ENCODE measurements around the gene ERC2.
"Not testable (repeated sequence)": the region's sequence is repeated elsewhere in the genome, so short reads cannot be mapped to it uniquely, and the experiment has no call there.

The ERC2 gene

DNA sequence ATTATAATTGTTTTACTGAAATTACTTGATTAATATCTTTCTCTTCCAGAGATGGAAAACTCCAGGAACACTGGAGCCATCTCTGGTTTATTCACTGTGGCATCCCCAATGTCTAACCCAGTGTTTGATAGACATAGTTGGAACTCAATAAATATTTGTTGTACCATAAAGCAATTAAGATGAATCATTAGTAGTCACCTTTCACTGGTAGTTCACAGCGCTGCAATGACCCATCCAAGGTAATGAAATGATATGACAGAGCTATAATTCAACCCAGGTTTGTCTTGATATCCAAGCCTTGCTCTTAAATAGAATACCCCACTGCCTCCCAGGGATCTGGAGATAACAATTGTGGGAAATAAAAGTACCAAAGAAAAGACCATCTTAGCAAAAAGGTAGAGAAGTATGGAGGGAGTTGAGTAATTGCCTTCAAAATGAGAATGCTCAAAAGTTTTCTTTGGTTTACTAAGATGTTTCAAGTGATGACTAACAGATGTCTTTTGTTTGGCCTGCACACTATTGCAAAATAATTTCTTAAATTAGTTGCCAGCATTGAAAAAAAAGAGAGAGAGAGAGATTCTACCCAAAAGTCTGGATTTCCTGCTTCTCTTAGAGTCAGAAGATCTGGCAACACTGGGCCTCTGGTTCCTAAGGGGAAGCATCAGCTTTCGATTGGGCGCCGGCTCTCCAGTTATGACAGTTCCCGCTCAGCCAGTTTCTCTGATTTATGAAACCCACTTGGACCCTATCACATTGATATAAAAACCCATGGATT lies 348.5 kb downstream of the ERC2 start:
- no peak for DNase-seq (ENCODE audit: low read depth)

DNA sequence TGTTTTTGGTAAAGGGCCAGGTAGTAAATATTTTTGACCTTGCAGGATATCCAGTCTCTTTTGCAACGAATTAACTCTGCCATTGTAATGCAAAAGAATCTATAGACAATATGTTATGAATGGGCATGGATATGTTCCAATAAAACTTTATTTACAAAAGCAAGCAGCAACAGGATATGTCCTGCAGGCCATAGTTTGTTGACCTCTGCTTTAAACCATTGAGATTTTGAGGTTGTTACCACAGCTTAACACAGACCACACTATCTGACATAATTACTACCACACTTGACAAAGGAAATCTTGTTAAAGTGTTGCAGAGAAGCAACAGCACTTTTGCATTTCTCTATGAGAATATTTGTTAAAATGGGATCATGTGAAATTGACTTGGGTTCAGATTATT lies 349.3 kb downstream of the ERC2 start:
- DNase-seq (ENCODE audit: low read depth), result no peak

DNA sequence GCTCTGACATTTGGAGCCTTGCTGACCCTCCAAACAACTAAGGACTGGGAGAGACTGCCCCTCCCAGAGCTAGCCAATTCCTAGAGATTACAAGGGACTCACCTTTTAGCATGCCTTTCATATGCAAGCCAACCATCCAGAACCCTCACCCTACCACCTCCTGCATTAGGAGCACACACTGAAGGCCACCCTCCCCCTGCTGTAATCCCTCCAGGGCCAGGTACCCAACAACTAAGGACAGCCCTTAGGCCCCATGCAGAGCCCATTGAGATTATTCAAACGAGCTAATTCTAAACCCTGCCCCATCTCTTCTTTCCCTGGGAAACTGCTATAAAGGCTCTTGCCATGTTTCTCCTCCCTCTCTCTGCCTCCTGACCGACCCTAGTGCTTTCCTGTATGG lies 352.6 kb downstream of the ERC2 start:
- DNase-seq (ENCODE audit: low read depth), result no peak

DNA sequence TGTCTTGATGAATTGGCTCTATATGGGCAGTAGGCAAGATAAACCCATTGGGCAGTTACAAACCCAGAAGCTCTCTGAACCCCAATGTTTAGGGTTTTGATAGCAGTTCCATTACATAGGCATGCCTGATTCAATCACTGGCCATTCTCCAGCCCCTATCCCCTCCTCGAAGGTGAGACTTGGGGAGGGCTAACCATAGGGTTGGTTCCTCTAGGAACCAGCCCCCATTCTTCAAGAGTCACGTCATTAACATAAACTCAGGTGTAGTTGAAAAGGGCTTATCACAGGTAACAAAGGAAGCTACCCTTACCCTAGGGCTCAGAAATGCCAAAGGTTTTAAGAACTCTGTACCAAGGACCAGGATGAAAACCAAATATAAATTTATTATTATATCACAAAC lies 353.1 kb downstream of the ERC2 start:
- DNase-seq (ENCODE audit: low read depth), result no peak

DNA sequence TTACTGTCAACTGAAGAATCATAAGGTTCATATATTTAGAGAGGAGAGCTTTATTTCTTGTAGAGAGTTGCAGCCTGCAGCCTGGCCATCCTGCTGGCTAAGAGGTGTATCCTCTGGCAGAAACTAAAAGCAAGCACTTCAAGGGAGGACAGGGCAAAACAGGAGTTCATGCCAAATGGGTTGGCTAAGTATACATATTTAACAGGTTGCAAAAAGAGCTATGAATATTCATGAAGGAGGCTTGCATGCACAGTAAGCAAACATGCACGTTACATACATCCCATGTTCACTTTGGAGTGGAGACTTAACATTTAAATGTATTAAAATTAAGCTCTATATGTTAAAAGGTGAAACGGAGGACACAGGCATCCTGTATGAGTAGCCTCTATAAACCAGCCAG lies 354.4 kb downstream of the ERC2 start:
- DNase-seq (ENCODE audit: low read depth), result no peak

DNA sequence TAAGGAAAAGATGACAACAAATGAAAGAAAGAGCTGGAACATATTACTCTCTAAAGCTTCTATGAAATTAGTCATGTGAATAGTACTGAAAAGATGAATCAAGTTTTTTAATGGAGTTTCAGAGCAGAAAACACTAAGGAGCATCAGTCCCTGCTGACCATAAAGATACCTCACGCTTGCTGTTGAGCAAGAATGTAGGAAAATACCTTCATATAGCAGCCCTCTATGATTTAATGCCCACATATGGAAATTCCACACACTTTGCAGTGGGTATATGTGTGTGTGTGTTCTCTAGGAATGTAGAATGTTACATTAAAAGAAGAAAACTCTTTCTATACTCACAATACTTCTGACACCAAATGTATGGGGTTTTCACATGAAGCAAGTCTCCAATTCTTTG lies 355.0 kb downstream of the ERC2 start:
- DNase-seq (ENCODE audit: low read depth), result no peak

DNA sequence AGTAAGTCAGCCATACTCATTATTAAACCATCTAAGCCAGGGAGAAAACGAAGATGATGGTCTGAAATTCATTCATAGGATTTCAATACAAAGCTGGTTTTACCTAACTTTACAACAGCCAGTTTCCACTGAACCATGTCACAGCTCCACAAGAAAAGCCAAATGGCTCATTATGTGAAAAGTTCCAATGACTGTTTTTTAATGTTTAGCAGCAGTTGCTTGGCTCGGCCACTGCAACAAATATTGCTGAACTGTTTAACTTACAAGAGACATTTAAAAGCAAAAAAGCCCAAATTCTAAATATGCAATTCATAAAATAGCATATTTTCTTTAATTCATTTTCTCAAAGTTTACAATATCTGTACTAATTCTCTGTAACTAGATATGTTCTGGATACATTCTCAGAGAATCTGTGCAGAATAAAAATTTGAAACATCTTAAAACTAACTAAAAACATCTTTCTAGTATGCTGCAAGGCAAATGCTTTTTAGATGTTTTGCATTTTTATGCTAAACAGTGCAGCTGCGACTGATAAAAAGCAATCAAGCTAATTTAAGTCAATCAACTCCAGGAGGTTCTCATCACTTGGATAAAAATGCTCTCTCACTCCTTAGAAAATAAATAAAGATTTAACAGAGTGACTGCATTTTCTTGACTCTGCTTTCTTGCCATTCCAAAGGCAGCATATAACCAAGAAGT lies 356.5 kb downstream of the ERC2 start:
- no peak for DNase-seq (ENCODE audit: low read depth)

DNA sequence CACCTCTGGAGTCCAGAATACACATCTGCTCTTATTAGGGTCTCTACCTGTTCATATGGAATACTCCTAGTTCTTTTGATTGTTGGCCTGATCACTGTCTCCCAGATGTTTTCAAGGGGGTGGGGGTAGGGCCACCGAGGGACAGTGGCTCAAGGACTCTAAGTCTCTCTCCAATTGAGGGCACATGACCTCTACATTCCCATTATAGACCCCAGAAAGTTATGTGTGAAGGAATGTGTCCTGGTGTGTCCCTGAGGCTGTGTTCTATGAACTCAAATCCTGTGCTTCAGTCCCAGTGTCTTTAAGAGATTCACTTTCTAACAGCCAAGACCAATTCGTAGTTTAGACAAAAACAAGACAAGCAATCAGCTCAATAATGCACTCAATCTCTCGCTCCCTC lies 357.4 kb downstream of the ERC2 start:
- DNase-seq (ENCODE audit: low read depth), result no peak

DNA sequence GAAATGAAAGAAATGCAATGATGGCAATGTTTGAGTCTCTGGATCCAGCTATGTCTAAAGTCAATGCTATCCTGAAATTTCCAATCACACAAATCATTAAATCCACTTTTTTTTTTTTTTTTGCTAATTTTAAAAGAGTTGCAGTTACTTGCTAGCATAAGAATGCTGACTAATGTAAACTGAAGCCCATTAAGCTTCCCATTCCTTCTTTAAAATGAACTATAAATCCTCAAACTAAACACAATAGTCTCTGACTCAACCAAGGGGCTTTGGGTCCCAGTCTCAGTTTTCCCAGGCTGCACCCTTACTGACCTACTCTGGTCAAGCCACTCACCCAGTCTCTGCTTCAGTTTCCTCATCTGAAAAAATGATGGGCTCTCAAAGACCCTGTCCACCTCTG lies 361.1 kb downstream of the ERC2 start:
- DNase-seq (ENCODE audit: low read depth), result no peak

DNA sequence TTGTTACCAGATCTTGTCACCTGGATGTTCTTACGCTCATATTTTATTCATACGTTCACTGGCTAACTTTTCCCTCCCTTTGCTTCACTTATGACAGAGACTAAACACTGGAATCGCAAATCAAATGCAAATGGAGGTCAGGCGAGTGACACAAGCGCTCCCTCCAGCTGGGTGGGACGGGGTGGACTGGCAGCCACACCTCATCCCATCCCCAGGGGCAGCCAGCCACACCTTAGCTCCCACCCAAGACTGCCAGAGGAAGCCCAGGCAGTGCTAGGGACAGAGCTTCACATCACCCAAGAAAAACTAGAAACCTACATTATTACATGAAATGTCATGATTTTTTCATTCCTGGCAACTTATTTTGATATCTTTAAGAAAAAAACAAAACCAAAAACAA lies 366.2 kb downstream of the ERC2 start:
- DNase-seq (ENCODE audit: low read depth), result no peak

DNA sequence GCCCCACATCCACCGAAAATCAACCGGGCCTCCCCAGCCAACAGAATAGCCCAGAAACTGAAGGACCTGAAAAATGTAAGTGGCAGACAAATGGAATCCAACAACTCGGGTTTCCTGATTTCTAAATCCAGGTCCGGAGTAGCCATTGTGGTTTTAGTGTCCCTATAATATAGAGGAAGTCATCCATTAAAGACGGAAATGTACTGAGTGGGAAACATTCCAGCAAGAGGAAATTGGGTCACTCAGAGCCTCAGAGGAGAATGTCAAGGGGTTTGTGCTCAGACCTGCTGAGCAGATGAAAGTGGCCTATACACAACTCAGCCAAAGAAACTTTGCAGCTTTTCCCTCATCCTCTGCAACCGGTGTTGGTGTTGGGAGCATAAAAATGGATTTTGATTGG lies 366.7 kb downstream of the ERC2 start:
- DNase-seq (ENCODE audit: low read depth), result no peak

DNA sequence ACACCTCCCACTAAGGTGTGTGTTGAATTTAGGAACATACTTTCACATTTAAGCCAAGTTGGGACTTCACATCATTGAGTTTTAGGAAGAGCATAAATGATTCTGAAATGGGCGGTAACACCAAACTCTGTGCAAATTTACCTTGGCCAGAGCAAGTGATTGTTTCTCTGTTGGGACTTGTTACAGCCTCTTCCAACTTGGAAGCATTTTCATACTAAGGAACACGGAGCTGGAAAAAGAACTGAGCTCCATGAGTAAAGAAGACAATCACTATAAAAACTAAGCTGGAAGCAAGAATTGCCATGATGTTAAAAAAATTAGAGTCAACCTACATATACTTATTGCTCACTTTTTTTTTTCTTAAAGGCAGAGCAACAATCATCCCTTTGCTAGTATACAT lies 371.3 kb downstream of the ERC2 start:
- DNase-seq (ENCODE audit: low read depth), result no peak

DNA sequence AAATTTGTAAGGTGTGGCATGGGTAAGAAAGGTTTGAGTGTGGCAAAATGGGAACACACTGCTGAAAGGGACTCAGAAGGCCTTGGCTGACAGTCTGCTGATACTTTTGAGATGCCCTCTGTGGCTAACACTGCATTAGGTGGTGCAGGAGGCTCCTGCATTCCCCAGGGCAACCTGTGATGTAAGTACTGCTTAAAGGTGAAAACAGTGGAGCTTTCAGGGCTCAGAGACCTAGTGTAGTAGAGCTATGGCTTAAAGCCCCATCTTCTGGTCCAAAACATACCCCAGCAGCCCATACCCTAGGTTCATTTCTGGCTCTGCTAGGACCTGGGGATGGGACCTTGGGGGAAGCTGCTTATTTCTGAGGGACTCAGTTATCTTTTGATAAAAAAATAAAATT lies 374.1 kb downstream of the ERC2 start:
- DNase-seq (ENCODE audit: low read depth), result no peak

DNA sequence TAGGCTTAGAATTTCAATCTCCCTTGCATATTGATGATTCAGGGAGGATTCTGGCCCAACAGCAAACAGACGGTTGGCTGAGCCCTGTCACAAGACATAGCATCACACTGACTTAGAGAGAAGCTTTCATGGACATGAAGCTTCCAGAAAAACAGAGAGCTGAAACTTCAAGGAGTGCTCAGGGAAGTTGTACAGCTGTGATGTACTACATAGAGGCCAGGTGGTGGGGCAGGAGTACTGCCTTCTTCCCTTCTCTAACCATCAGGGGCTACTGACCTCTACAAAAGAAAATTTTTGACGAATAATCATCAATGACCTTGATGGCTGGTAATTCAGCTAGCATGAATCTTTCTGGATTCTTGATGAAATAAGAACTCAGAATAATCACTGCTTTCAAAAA lies 378.5 kb downstream of the ERC2 start:
- DNase-seq (ENCODE audit: low read depth), result no peak

DNA sequence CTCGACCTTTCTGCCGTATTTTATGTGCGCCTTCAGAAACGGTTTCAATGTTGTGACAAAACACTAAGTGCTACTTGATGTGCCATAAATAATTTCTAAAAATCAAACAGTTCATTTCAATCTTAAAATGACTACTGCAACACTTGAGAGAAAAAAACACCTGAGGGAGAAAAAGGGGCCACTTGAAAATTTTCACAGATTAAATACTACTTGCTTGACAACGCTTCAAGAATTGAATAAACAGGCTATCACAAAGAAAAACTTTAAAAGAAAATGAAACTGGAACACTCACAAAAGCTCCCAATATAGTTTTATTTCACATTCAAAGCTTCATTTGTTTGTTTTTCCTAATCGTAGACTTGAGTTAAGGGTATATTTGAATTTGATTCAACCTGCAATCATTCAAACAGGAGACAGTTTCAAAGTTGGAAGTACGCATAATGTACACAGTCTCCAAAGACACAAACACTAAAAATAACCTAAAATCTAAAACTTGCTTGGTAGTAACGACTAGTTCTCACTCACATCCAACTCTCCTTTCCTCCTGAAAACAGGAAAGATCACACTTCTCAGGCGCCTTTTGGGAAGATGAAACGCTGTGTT lies 380.7 kb downstream of the ERC2 start:
- no peak for DNase-seq (ENCODE audit: low read depth)

DNA sequence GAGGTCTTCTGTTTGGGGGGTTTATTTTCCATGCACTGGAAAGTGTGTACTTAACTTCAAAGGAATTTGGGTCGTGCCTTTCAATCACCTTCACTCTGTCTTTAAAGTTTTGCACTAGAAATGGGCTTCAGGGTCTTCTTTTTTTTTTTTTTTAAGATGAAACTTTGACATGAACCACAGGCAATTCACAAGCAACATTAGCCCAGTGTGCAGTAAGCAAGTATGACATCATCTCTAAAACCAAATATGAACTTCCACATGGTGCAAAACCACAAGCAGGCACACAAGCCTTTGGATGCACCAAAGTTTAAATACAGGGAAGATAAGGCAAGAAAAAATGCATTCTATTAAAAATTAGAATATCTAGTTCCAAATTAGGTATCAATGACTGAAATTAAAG lies 381.9 kb downstream of the ERC2 start:
- DNase-seq (ENCODE audit: low read depth), result no peak

DNA sequence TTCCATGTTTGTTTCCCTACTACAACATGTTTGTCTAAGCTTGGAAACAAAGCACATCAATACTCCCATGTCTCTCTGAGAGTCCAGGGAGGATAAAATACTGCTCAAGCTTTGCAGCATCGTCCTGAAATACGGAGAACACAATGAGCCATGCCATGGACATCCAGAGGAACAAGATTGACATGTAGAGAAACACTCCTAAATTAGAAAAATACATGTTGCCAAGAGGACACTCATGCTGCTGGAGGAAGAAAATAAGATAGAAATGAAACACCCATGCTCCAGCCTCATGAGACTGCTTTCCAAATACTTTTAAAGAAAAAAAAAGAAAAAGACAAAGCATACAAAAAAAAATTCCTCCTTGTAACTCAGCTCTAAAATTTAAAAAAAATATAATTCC lies 387.0 kb downstream of the ERC2 start:
- no peak for DNase-seq (ENCODE audit: low read depth)

DNA sequence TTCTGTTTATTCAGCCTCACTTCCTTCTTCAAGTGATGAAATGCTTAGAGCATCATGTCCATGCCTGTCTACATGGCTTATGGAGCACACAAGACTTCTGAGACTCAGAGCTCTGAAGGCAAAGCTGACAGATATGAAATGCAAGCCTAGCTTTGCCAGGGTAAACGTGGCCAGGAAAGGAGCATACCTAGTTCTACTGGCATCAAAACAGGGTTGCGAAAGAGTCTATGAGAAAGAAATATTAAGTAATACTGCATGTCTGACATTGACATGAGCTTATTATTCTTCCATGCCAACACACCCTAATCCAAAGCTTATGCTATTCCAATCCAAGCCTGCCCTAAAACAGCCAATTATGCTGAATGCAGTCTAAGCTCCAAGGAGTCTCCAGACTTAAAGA lies 391.5 kb downstream of the ERC2 start:
- no peak for DNase-seq (ENCODE audit: low read depth)

DNA sequence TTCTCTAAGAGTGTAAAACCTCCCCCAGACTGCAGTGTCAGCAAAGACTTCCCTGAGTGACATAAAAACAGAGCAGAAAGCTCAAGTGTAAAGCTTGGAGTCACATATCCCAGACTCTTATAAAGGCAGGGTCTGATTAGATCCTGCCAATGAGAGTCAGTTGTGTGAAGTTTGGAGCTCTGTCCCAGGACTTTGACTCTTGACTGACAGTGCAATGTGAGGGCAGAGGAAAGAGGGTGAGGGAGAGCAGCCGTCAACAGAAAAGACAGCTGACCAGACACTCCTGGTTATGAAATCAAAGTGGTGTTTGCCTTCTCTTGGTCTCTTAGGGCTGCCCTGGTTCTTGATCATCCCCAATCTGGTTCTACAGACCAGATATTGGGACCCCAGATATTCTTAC lies 393.2 kb downstream of the ERC2 start:
- no peak for DNase-seq (ENCODE audit: low read depth)

DNA sequence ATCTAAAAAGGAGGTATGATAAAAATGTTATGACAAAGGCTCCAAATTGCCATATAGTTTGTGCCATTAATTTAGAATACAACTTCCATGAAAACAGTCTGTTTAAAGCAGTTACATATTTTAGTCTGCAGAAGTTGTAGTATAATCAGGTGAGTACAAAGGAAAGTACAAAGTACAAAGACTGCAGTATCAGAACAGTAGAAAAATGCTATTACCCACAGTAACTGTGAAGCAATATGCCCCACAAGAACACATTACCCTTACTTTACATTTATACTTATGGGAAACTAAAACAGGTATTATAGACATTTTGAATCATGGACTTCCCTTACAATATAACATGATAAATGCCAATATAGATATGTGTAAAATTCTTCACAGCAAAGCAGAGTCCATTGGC lies 398.5 kb downstream of the ERC2 start:
- DNase-seq (ENCODE audit: low read depth), result no peak

DNA sequence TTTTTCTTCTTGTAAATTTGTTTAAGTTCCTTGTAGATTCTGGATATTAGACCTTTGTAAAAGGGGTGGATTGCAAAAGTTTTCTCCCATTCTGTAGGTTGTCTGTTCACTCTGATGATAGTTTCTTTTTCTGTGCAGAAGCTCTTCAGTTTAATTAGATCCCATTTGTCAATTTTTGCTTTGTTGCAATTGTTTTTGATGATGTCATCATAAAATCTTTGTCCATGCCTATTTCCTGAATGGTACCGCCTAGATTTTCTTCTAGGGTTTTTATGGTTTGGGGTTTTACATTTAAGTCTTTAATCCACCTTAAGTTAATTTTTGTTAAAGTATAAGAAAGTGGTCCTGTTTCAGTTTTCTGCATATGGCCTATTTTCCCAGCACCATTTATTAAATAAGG lies 401.9 kb downstream of the ERC2 start:
- DNase-seq (ENCODE audit: low read depth), result not testable (repeated sequence)

DNA sequence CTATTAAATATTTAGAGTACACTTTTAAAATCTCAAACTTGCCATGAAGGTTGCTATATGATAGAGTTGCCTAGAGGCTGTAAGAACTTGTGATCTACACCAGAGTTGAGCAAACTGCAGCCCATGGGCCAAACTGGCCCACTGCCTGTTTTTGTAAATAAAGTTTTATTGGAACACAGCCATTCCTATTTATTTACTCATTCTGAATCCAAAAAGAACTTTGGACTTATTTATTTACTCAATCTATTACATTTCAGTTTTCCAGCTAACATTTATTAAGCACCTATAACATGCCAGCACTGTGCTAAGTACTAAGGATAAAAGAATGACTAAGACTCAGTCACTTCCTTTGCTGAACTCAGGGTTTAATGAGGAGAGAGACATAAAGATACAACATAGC lies 403.6 kb downstream of the ERC2 start:
- no peak for DNase-seq (ENCODE audit: low read depth)

DNA sequence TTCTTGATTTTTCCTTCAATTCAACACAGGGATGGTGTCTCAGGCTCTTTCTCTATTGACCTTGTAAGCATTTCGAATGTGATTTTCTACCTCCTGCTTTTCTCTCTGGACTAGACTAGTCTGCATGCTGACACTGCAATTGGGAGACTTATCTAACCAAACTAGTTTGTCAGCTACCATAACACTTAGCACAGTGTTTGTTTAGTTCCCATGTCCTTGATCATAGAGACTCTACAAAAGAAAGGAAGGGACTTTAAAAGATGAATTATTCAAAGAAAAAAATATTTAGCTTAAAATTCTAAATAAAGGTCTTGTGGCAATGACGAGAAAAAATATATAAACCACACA lies 407.0 kb downstream of the ERC2 start:
- no peak for DNase-seq (ENCODE audit: low read depth)

Measured in T-helper 22 cell (primary cell).